HepG2 (cell line): ENCODE data around the gene PIK3CA. TPM values are rescaled to one million over a fixed set of nuclear protein-coding genes. Genes with fewer than 3 reads are reported as not detected.
A peak's percentile ranks its signal among the peaks of the same experiment; 100 is the strongest.

Experiments
- ATF3 ChIP-seq: sonication (generic); formaldehyde crosslinking; IDR thresholded peaks from 2 replicates; pipeline ENCODE4 v1.4.0; 2020; ENCODE audit warnings: missing genetic modification reagents
- BHLHE40 ChIP-seq: IDR thresholded peaks from 2 replicates; pipeline ENCODE4 v1.6.1; 2011; ENCODE audit warnings: low read length, improper control_type of control experiment
- BRF2 ChIP-seq: sonication (generic); formaldehyde crosslinking; IDR thresholded peaks from 2 replicates; pipeline ENCODE4 v1.8.1; 2022; ENCODE audit warnings: mild to moderate bottlenecking, missing genetic modification reagents
- EHMT2 ChIP-seq: fragments of 200-600 bp; sonication (generic); IDR thresholded peaks from 2 replicates; pipeline ENCODE4 v1.7.0; 2017; ENCODE audit warnings: antibody characterized with exemption, low read depth, low read length, borderline replicate concordance
- GRHL1 ChIP-seq: sonication (generic); formaldehyde crosslinking; conservative IDR thresholded peaks from 2 replicates; pipeline ENCODE4 v1.8.0; 2022; ENCODE audit warnings: missing genetic modification reagents
- IRF2 ChIP-seq: IDR thresholded peaks from 2 replicates; pipeline ENCODE4 v1.6.1; 2018; ENCODE audit warnings: missing genetic modification reagents, missing compliant biosample characterization
- ISX ChIP-seq: sonication (generic); formaldehyde crosslinking; conservative IDR thresholded peaks from 2 replicates; pipeline ENCODE4 v1.5.0; 2020; ENCODE audit warnings: missing genetic modification reagents
- KDM4B ChIP-seq: sonication (generic); formaldehyde crosslinking; IDR thresholded peaks from 2 replicates; pipeline ENCODE4 v1.4.0; 2020; ENCODE audit warnings: missing genetic modification reagents
- KLF15 ChIP-seq: sonication (generic); formaldehyde crosslinking; IDR thresholded peaks from 2 replicates; pipeline ENCODE4 v1.8.1; 2023; ENCODE audit warnings: borderline replicate concordance, mild to moderate bottlenecking, inconsistent platforms, missing genetic modification reagents, mixed read lengths
- MAFG ChIP-seq: sonication (generic); formaldehyde crosslinking; IDR thresholded peaks from 2 replicates; pipeline ENCODE4 v1.5.1; 2020; ENCODE audit warnings: mild to moderate bottlenecking, missing genetic modification reagents
- NFE2 ChIP-seq: sonication (generic); formaldehyde crosslinking; IDR thresholded peaks from 2 replicates; pipeline ENCODE4 v1.4.0; 2020; ENCODE audit warnings: missing genetic modification reagents
- SP2 ChIP-seq: sonication (generic); formaldehyde crosslinking; IDR thresholded peaks from 2 replicates; pipeline ENCODE4 v1.5.1; 2020; ENCODE audit warnings: mild to moderate bottlenecking, missing genetic modification reagents
- TARDBP ChIP-seq: sonication (generic); formaldehyde crosslinking; IDR thresholded peaks from 2 replicates; pipeline ENCODE4 v1.8.0; 2022; ENCODE audit warnings: mild to moderate bottlenecking, missing genetic modification reagents
- TMF1 ChIP-seq: sonication (generic); formaldehyde crosslinking; IDR thresholded peaks from 2 replicates; pipeline ENCODE4 v1.8.1; 2022; ENCODE audit warnings: low read depth, missing genetic modification reagents
- TRIM24 ChIP-seq: sonication (generic); formaldehyde crosslinking; IDR thresholded peaks from 2 replicates; pipeline ENCODE4 v1.8.0; 2022; ENCODE audit warnings: mild to moderate bottlenecking, missing genetic modification reagents
- WIZ ChIP-seq: sonication (generic); formaldehyde crosslinking; IDR thresholded peaks from 2 replicates; pipeline ENCODE4 v1.5.1; 2020; ENCODE audit warnings: mild to moderate bottlenecking, missing genetic modification reagents
- ZNF143 ChIP-seq: sonication (generic); formaldehyde crosslinking; IDR thresholded peaks from 2 replicates; pipeline ENCODE4 v1.4.0; 2020; ENCODE audit warnings: missing genetic modification reagents
- ZNF451 ChIP-seq: sonication (generic); formaldehyde crosslinking; IDR thresholded peaks from 2 replicates; pipeline ENCODE4 v1.5.0; 2020; ENCODE audit warnings: mild to moderate bottlenecking, missing genetic modification reagents
- ZNF572 ChIP-seq: sonication (generic); formaldehyde crosslinking; IDR thresholded peaks from 2 replicates; pipeline ENCODE4 v1.5.1; 2020; ENCODE audit warnings: mild to moderate bottlenecking, missing genetic modification reagents
- ZNF691 ChIP-seq: sonication (generic); formaldehyde crosslinking; IDR thresholded peaks from 2 replicates; pipeline ENCODE4 v1.4.0; 2020; ENCODE audit warnings: missing genetic modification reagents, low read depth, mild to moderate bottlenecking, borderline replicate concordance
- ZNF740 ChIP-seq: sonication (generic); formaldehyde crosslinking; IDR thresholded peaks from 2 replicates; pipeline ENCODE4 v1.4.0; 2020; ENCODE audit warnings: missing genetic modification reagents
- ZNF749 ChIP-seq: sonication (generic); formaldehyde crosslinking; IDR thresholded peaks from 2 replicates; pipeline ENCODE4 v1.8.0; 2022; ENCODE audit warnings: mild to moderate bottlenecking, missing genetic modification reagents, moderate library complexity, borderline replicate concordance
- polyA plus RNA-seq, 8 experiments: library from polyadenylated mRNA; depleted of rRNA in 3 of 8; stranded (reverse) in 7 of 8; unstranded in 1 of 8; fragments of >200 nt; fragmentation: Illumina TruSeq in 4 of 8; extraction: Trizol in 4 of 8; gene quantifications; 2 replicates each; pipeline versions ENCODE4 v1.2.1 to v1.2.3, GENCODE V29; 2011 to 2016; ENCODE audit warnings: low read depth in 4 of 8, missing spikeins in 1 of 8, mixed read lengths in 1 of 8; ENCODE audit not compliant: insufficient read depth in 1 of 8
- total RNA-seq, 5 experiments: library from RNA; depleted of rRNA; stranded (reverse); fragments of >200 nt; fragmentation: Illumina TruSeq; extraction: Trizol; gene quantifications; 2 replicates each; pipeline ENCODE4 v1.2.3, GENCODE V29; 2016; ENCODE audit warnings: low read depth in 1 of 5
- TF ChIP-seq, protein P1 (sequence below): sonication (generic); formaldehyde crosslinking; IDR thresholded peaks from 2 replicates; pipeline ENCODE4 v1.5.0; 2020; ENCODE audit warnings: mild to moderate bottlenecking, missing genetic modification reagents, moderate library complexity
- TF ChIP-seq, protein P2 (sequence below): sonication (generic); formaldehyde crosslinking; IDR thresholded peaks from 2 replicates; pipeline ENCODE4 v1.5.0; 2020; ENCODE audit warnings: missing genetic modification reagents

Gene PIK3CA
- total and polyA plus RNA-seq, 2 of the 13 experiments (the other 11 are each of a cell fraction or from before 2014, with no cell fraction given) = 5.7 to 11.4 TPM

DNA sequence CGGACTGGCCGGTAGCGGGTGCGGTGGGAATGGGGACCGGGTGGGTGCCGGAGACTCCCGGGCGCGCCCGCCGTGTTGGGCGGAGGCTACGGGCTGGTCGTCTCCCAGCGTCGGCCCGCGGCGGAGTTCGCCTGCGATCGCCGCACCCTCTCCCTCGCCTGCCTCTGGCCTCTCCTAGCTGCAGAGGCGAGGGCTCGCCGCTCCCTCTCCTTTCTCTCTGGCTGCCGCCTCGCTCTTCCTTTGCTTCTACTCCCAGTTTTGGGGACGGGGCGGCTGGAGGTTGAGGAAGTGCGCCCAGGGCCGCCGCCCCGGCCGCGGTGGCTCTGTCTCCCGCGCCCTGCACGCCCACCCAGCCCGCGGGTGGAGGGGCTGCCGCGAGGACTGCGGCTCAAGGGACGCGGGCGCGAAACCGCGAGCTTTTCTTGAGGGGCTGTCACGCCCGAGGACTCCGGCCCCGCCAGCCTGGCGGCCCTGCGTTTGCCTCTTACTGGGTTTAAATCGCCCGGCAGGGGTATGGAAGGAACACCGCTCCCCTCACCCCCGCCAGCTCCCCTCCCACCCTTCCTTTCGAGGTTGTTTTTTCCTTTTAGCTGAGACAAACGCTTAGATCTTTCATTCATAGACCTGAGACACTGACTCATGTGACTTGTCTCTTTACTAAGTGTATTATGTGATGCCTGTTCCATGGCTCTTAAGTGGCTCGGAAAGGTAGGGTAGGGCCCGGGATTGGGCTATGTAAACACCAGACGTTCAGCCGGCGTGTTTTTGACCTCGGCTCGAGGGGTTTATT lies 654 bp downstream of the PIK3CA start (continued):
- TF ChIP-seq KLF15 (CRISPR knock-in tag) (no peak), ZNF143 (CRISPR knock-in tag) (peak; percentile 26; the same call in 1 of the 2 replicates), TARDBP (CRISPR knock-in tag) (no peak), ZNF691 (CRISPR knock-in tag) (no peak), BRF2 (CRISPR knock-in tag) (no peak), ZNF451 (no peak), NFE2 (CRISPR knock-in tag) (no peak), BHLHE40 (no peak), ATF3 (CRISPR knock-in tag) (no peak), IRF2 (CRISPR knock-in tag) (no peak), WIZ (CRISPR knock-in tag) (no peak), GRHL1 (CRISPR knock-in tag) (no peak), SP2 (CRISPR knock-in tag) (no peak), MAFG (CRISPR knock-in tag) (no peak), ZNF749 (CRISPR knock-in tag) (no peak), ZNF740 (CRISPR knock-in tag) (no peak), TRIM24 (CRISPR knock-in tag) (no peak), TMF1 (no peak), KDM4B (no peak), EHMT2 (no peak), ZNF572 (no peak), ISX (CRISPR knock-in tag) (no peak)
- TF ChIP-seq, protein P1, sequence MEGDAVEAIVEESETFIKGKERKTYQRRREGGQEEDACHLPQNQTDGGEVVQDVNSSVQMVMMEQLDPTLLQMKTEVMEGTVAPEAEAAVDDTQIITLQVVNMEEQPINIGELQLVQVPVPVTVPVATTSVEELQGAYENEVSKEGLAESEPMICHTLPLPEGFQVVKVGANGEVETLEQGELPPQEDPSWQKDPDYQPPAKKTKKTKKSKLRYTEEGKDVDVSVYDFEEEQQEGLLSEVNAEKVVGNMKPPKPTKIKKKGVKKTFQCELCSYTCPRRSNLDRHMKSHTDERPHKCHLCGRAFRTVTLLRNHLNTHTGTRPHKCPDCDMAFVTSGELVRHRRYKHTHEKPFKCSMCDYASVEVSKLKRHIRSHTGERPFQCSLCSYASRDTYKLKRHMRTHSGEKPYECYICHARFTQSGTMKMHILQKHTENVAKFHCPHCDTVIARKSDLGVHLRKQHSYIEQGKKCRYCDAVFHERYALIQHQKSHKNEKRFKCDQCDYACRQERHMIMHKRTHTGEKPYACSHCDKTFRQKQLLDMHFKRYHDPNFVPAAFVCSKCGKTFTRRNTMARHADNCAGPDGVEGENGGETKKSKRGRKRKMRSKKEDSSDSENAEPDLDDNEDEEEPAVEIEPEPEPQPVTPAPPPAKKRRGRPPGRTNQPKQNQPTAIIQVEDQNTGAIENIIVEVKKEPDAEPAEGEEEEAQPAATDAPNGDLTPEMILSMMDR = 0 out of 2 replicates have a peak, but pooled peaks have one; percentile 1
- TF ChIP-seq, protein P2, sequence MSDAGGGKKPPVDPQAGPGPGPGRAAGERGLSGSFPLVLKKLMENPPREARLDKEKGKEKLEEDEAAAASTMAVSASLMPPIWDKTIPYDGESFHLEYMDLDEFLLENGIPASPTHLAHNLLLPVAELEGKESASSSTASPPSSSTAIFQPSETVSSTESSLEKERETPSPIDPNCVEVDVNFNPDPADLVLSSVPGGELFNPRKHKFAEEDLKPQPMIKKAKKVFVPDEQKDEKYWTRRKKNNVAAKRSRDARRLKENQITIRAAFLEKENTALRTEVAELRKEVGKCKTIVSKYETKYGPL (CRISPR knock-in tag) = no peak
